Muscle of leg (tissue), 11 donors: Measurements from ENCODE around the gene FAM50B. TPM values are rescaled to one million over a fixed set of nuclear protein-coding genes. Genes with fewer than 3 reads are reported as not detected.

Source experiments
- DNase-seq: peaks from one replicate; pipeline ENCODE4 v3.0.0; 2013
- H3K27ac ChIP-seq: one replicate; pipeline ENCODE4 v1.5.1; 2013; ENCODE audit warnings: mild to moderate bottlenecking, low read length, control low read depth
- H3K27me3 ChIP-seq: one replicate; pipeline ENCODE4 v1.6.1; 2013; ENCODE audit warnings: low read length; ENCODE audit not compliant: control insufficient read depth, insufficient read depth
- H3K36me3 ChIP-seq: one replicate; pipeline ENCODE4 v1.6.1; 2013; ENCODE audit warnings: low read length; ENCODE audit not compliant: control insufficient read depth, insufficient read depth
- H3K4me1 ChIP-seq: one replicate; pipeline ENCODE4 v1.6.1; 2013; ENCODE audit warnings: low read length; ENCODE audit not compliant: control insufficient read depth, insufficient read depth
- H3K4me3 ChIP-seq: one replicate; pipeline ENCODE4 v1.5.1; 2013; ENCODE audit warnings: low read length, control low read depth
- H3K9me3 ChIP-seq: replicated peaks from 2 replicates; pipeline ENCODE4 v1.6.1; 2013; ENCODE audit warnings: low read depth, low read length; ENCODE audit not compliant: control insufficient read depth
- WGBS: methylation state at CpG from one replicate; pipeline ENCODE4 v1.1.5; 2013; ENCODE audit warnings: missing lambda C conversion rate; ENCODE audit not compliant: insufficient coverage; 5-methylcytosine and 5-hydroxymethylcytosine counted together
- polyA plus RNA-seq, 8 donors: library from polyadenylated mRNA; unstranded; fragments of 120-200 nt; gene quantifications; one replicate each; pipeline versions ENCODE4 v1.2.1 to v1.2.3, GENCODE V29; 2013; ENCODE audit warnings: inconsistent platforms in 1 of 8, low replicate concordance in 1 of 8; ENCODE audit not compliant: insufficient read length in 8 of 8, insufficient read depth in 1 of 8
- total RNA-seq: library from RNA; stranded (reverse); fragments of 120-200 nt; gene quantifications from one replicate; pipeline ENCODE4 v1.2.4, GENCODE V29; 2013

FAM50B gene
- total and polyA plus RNA-seq, 9 donors: 5.6 to 8.9 (median 7.4) TPM

GRCh38 chr6:3816251-3816650 is 32.9 kb upstream of the FAM50B start:
- H3K36me3 ChIP-seq: no peaks in the 10 kb centered on the region
- no peak overlapping the region for H3K4me3 ChIP-seq
- 100% methylated on average over 1 of the region's 2 CpGs for WGBS
- no peaks in the 10 kb centered on the region for H3K9me3 ChIP-seq
- DNase-seq: no peak
- H3K27ac ChIP-seq: no peak overlapping the region
- no peaks in the 10 kb centered on the region for H3K27me3 ChIP-seq
- H3K4me1 ChIP-seq: peaks cover 34% of the 10 kb centered on the region

GRCh38 chr6:3819161-3820110 is 29.7 kb upstream of the FAM50B start:
- Histone ChIP-seq H3K4me1 (peaks cover 30% of the 10 kb centered on the region), H3K27ac (no peak overlapping the region), H3K9me3 (no peaks in the 10 kb centered on the region), H3K27me3 (no peaks in the 10 kb centered on the region), H3K4me3 (no peak overlapping the region), H3K36me3 (no peaks in the 10 kb centered on the region)
- no peak for DNase-seq
- 29% methylated on average over 6 of the region's 12 CpGs for whole genome bisulfite sequencing

- DNase-seq: no peak
These were observed 28.6 kb upstream of the FAM50B start for GRCh38 chr6:3820563-3820962.

GRCh38 chr6:3822747-3823445 is 26.3 kb upstream of the FAM50B start:
- no peak for DNase-seq
- WGBS: 92% methylated on average over 11 of the region's 14 CpGs
- Histone ChIP-seq H3K27ac (no peak overlapping the region), H3K9me3 (no peaks in the 10 kb centered on the region), H3K27me3 (no peaks in the 10 kb centered on the region), H3K4me1 (peaks cover 50% of the 10 kb centered on the region), H3K4me3 (no peak overlapping the region), H3K36me3 (no peaks in the 10 kb centered on the region)

More at GRCh38 chr6:3820563-3820962, 28.6 kb upstream of the FAM50B start:
- 15% methylated on average over 8 of the region's 8 CpGs for WGBS
- no peaks in the 10 kb centered on the region for H3K9me3 ChIP-seq
- no peaks in the 10 kb centered on the region for H3K27me3 ChIP-seq
- no peaks in the 10 kb centered on the region for H3K36me3 ChIP-seq
- no peak overlapping the region for H3K4me3 ChIP-seq
- H3K4me1 ChIP-seq: peaks cover 41% of the 10 kb centered on the region
- no peak overlapping the region for H3K27ac ChIP-seq

GRCh38 chr6:3823671-3824070 is 25.5 kb upstream of the FAM50B start:
- Histone ChIP-seq H3K9me3 (no peaks in the 10 kb centered on the region), H3K4me1 (peaks cover 50% of the 10 kb centered on the region), H3K36me3 (no peaks in the 10 kb centered on the region), H3K4me3 (no peak overlapping the region), H3K27me3 (no peaks in the 10 kb centered on the region), H3K27ac (no peak overlapping the region)
- WGBS: 90% methylated on average over 2 of the region's 6 CpGs
- DNase-seq: no peak

- Histone ChIP-seq H3K36me3 (no peaks in the 10 kb centered on the region), H3K4me1 (peaks cover 41% of the 10 kb centered on the region), H3K4me3 (no peak overlapping the region), H3K27me3 (no peaks in the 10 kb centered on the region), H3K9me3 (no peaks in the 10 kb centered on the region), H3K27ac (peak overlapping the region; percentile 92)
- peak; percentile 74 for DNase-seq
- WGBS: 33% methylated on average over 11 of the region's 15 CpGs
These were observed 23.8 kb upstream of the FAM50B start for GRCh38 chr6:3825331-3825831.

- Histone ChIP-seq H3K27ac (peak overlapping the region; percentile 92), H3K9me3 (no peaks in the 10 kb centered on the region), H3K4me1 (peaks cover 34% of the 10 kb centered on the region), H3K27me3 (no peaks in the 10 kb centered on the region), H3K36me3 (no peaks in the 10 kb centered on the region), H3K4me3 (no peak overlapping the region)
- peak; percentile 93 for DNase-seq
- 8% methylated on average over 10 of the region's 15 CpGs for WGBS
These were observed 23.2 kb upstream of the FAM50B start for GRCh38 chr6:3825851-3826581.

- Histone ChIP-seq H3K4me1 (peaks cover 24% of the 10 kb centered on the region), H3K27me3 (no peaks in the 10 kb centered on the region), H3K9me3 (no peaks in the 10 kb centered on the region), H3K4me3 (no peak overlapping the region), H3K36me3 (no peaks in the 10 kb centered on the region), H3K27ac (no peak overlapping the region)
- no CpG with 5 or more reads among the region's 5 CpGs for WGBS
- no peak for DNase-seq
These were observed 19.9 kb upstream of the FAM50B start for GRCh38 chr6:3829285-3829684.

- Histone ChIP-seq H3K4me3 (no peak overlapping the region), H3K27ac (no peak overlapping the region), H3K36me3 (no peaks in the 10 kb centered on the region), H3K9me3 (no peaks in the 10 kb centered on the region), H3K4me1 (peaks cover 15% of the 10 kb centered on the region), H3K27me3 (no peaks in the 10 kb centered on the region)
- WGBS: 100% methylated on average over 2 of the region's 4 CpGs
- DNase-seq: no peak
These were observed 18.4 kb upstream of the FAM50B start for GRCh38 chr6:3830806-3831205.
